Adrenal gland (tissue), 12 donors: ENCODE results near the gene MYOT. TPM values are rescaled to one million over a fixed set of nuclear protein-coding genes. Genes with fewer than 3 reads are reported as not detected.

Experiments used
- DNase-seq, 7 donors: peaks; one replicate each; pipeline ENCODE4 v3.0.0-alpha.2; 2019 to 2020
- H3K27ac ChIP-seq, 5 donors: fragments of 200-600 bp; sonication (generic) in 4 of 5; 1 replicate in 3 of 5; 2 replicates in 2 of 5; pipeline versions ENCODE4 v1.5.1 to v1.8.0; 2016 to 2020; ENCODE audit warnings: mild to moderate bottlenecking in 1 of 5
- H3K27me3 ChIP-seq: fragments of 200-600 bp; 2 replicates; pipeline ENCODE4 v1.8.0; 2021
- H3K36me3 ChIP-seq, 2 donors: fragments of 200-600 bp; replicated peaks in 1 of 2; 1 replicate in 1 of 2; 2 replicates in 1 of 2; pipeline versions ENCODE4 v1.5.1 to v1.8.0; 2018 to 2022
- H3K4me1 ChIP-seq, 2 donors: fragments of 200-600 bp; replicated peaks in 1 of 2; 1 replicate in 1 of 2; 2 replicates in 1 of 2; pipeline versions ENCODE4 v1.5.1 to v1.8.0; 2018 to 2021
- H3K4me3 ChIP-seq, 4 donors: fragments of 200-600 bp; sonication (generic) in 3 of 4; one replicate each; pipeline ENCODE4 v1.5.1; 2016 to 2018
- H3K9me3 ChIP-seq, 3 donors: fragments of 200-600 bp; sonication (generic) in 1 of 3; replicated peaks in 1 of 3; 1 replicate in 2 of 3; 2 replicates in 1 of 3; pipeline versions ENCODE4 v1.5.1 to v1.8.0; 2016 to 2021
- POLR2A ChIP-seq, 2 donors: fragments of 450-650 bp; IDR thresholded peaks; one replicate each; pipeline ENCODE4 v1.6.1; 2017; ENCODE audit warnings: antibody characterized with exemption in 2 of 2, mild to moderate bottlenecking in 2 of 2, moderate library complexity in 1 of 2
- WGBS, 4 donors: extraction: QIAGEN DNeasy Blood & Tissue Kit in 2 of 4; methylation state at CpG; one replicate each; pipeline versions ENCODE4 v1.1.5 to v1.1.7; 2013 to 2017; 5-methylcytosine and 5-hydroxymethylcytosine counted together
- intact Hi-C, 2 donors: fragments of 100-400 bp; cut with DNase I; formaldehyde crosslinking; loops; one replicate each; pipeline versions ENCODE4 v1.14.1 to v1.15.0; 2022 to 2023
- polyA plus RNA-seq, 3 donors: library from polyadenylated mRNA; stranded (reverse); fragments of 200-250 nt in 2 of 3; fragments of 350-450 nt in 1 of 3; fragmentation: Illumina TruSeq in 1 of 3; extraction: RNeasy Lipid Tissue Mini Kit (QIAGEN cat#74804) in 1 of 3; gene quantifications; one replicate each; pipeline ENCODE4 v1.2.3, GENCODE V29; 2013 to 2014
- total RNA-seq, 9 donors: library from RNA; depleted of rRNA in 4 of 9; stranded (reverse); fragments of >200 nt in 4 of 9; fragments of 120-200 nt in 1 of 9; fragmentation: NEBNext Ultra II Directional in 1 of 9; extraction: Animal tissue kit (Norgen Biotek cat#: 25700) in 1 of 9; gene quantifications; one replicate each; pipeline versions ENCODE4 v1.1.0 to v1.2.4, GENCODE V29; 2013 to 2023
- TF ChIP-seq, protein P1 (sequence below), 6 experiments: fragments of 450-650 bp in 4 of 6; fragments of 200-600 bp in 2 of 6; sonication (generic) in 1 of 6; IDR thresholded peaks; 1 replicate in 5 of 6; 2 replicates in 1 of 6; pipeline versions ENCODE4 v1.5.1 to v1.8.0; 2016 to 2021; ENCODE audit warnings: antibody characterized with exemption in 6 of 6, mild to moderate bottlenecking in 2 of 6, moderate library complexity in 1 of 6
- donor health status: healthy with polysubstance abuse.
- donor health status: Bipolar disorder and iron deficiency.
- donor health status: DM: yes; HTN: yes; CAD: no.
- donor health status: DM: no; HTN: no; CAD: no.
- donor health status: DM: no; HTN: no; CAD: no.
- donor health status: DM: yes; HTN: yes; CAD: no.

Gene MYOT
- total and polyA plus RNA-seq, 12 donors = 0.39 to 7.8 (median 0.95) TPM; not detected in 1

DNA sequence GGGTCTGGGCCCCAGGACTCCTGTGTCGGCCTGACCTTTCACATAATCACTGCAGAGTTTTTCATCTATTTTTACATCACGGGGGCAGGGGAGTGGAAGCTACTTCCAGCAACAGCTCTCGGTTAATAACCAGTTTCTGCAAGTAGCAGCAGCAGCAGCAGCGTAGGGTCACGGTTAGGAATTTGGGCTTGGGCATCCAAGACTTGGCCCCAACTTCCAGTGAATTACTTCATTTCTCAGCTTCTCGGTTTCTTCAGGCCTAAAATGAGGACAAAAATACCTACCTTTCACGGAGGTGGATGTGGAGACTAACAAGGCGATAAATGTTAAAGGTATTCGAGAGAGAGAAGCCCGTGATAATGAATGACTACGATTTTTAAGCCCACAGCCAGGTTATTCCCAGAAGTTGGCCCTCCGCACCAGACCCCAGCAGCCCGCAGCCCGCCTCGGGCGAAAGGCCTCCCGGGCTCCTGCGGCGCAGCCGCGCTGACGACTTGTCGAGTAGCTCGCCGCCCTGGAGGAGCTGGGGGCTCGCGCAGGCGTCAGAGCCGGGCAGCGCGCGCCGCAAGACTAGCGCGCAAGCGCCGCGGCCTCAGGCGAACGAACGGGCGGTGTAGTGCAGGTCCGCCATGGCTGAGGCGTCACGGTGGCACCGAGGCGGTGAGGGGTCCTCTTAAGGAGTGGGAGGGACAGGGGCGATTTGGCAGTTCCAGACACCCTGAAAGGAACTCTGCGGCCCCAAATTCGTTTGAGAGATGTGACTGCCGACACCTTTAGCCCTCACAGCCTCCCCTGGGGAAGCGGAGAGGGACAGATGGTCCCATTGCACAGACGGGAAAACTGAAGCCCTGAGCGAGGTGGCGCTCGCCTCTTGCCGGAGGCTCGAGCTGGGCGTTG is 21.5 kb downstream of the MYOT start, which contains the start of gene PKD2L2:
Gene PKD2L2, plus strand, starts transcription at position 595 of the 897 bp plus-strand sequence. Its CDS starts 35 bp downstream, at position 630.
- 10 to 22% (median 17%) methylated on average over 25 to 59 of the region's 59 CpGs for WGBS, 4 donors
- peak; percentile 88 to 94 (median 89) for DNase-seq
- intact Hi-C loops = no loop called here
- Histone ChIP-seq H3K4me1 (peaks cover 6 to 28% of the 10 kb centered on the region in 2 donors), H3K27ac (peak within 1 kb of the TSS; percentile 81 to 91 (median 89)), H3K4me3 (peak within 1 kb of the TSS; percentile 24 to 67 (median 58)), H3K36me3 (no peaks in the 10 kb centered on the region), H3K9me3 (no peaks in the 10 kb centered on the region), H3K27me3 (no peaks in the 10 kb centered on the region)
- TF ChIP-seq, protein P1, sequence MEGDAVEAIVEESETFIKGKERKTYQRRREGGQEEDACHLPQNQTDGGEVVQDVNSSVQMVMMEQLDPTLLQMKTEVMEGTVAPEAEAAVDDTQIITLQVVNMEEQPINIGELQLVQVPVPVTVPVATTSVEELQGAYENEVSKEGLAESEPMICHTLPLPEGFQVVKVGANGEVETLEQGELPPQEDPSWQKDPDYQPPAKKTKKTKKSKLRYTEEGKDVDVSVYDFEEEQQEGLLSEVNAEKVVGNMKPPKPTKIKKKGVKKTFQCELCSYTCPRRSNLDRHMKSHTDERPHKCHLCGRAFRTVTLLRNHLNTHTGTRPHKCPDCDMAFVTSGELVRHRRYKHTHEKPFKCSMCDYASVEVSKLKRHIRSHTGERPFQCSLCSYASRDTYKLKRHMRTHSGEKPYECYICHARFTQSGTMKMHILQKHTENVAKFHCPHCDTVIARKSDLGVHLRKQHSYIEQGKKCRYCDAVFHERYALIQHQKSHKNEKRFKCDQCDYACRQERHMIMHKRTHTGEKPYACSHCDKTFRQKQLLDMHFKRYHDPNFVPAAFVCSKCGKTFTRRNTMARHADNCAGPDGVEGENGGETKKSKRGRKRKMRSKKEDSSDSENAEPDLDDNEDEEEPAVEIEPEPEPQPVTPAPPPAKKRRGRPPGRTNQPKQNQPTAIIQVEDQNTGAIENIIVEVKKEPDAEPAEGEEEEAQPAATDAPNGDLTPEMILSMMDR (IDR thresholded peaks at IDR 0.05) = peak in 3 of 6 experiments; percentile 7 to 27 (median 17)
- TF ChIP-seq POLR2A (IDR thresholded peaks at IDR 0.05) = peak; percentile 78 to 92

DNA sequence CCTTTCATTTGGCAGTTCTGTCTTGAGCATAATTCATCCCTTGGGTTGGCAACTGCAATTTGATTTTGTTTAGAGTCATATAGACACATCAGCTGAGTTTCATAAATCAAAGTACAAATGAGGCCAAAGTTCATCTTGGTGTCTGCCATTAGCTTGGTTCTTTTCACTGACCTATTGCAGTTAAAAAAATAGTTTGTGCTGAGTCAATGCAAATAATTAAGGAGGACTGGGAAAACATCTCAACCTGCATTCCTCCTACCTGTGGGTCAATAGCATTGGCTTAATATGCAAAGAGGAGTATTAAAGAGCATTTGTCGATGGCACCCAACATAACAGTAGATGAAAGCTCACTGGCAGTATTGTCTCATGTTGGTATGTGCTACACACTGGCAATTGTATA is 23.2 kb downstream of the MYOT start:
- no peak overlapping the region for H3K27ac ChIP-seq
- H3K36me3 ChIP-seq = no peaks in the 10 kb centered on the region
- H3K4me1 ChIP-seq = peaks cover 6 to 28% of the 10 kb centered on the region in 2 donors
- TF ChIP-seq, protein P1 (IDR thresholded peaks at IDR 0.05) = no peak
- no peak for TF ChIP-seq POLR2A (IDR thresholded peaks at IDR 0.05)
- intact Hi-C loops = no loop called here
- no peak for DNase-seq
- H3K9me3 ChIP-seq = no peaks in the 10 kb centered on the region
- H3K27me3 ChIP-seq = no peaks in the 10 kb centered on the region
- H3K4me3 ChIP-seq = no peak overlapping the region
- WGBS, 4 donors = 86 to 100% (median 95%) methylated on average over 1 of the region's 1 CpG

DNA sequence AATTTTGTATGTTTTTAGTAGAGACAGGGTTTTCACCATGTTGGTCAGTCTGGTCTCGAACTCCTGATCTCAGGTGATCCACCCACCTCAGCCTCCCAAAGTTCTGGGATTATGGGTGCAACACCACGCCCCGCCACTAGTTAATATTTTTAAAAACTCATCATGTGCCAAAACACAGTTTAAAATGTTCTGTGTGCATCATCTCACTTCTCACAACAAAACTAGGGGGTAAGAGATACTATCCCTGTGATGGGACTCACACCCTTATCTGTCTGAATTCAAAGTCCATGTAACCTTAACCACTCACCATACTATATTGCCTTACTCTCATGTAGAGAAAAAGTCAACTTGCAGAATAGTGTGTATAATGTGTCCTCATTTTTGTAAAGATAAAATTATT is 24.2 kb downstream of the MYOT start:
- intact Hi-C loops = no loop called here

DNA sequence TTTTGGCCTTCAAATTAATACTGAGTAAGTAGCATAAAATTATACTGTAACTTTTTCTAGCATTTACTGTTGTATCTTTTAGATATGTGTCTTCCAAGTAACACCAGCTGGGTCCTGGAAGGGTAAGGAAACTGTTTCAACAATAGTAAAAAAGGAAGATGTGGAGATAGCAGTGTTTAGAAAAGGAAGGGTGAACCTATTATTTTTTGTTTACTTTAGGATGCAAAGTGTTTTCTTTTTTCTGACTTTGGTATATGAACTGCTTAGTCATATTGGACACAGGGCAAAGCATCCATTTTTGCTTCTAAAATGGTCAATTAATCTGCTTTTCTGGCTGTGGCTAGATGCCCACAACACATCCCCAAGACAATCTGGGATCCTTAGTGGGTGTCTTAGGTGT is 26.9 kb downstream of the MYOT start:
- H3K4me3 ChIP-seq = no peak overlapping the region
- intact Hi-C loops = no loop called here
- no peak for DNase-seq
- H3K27ac ChIP-seq = no peak overlapping the region
- no peaks in the 10 kb centered on the region for H3K36me3 ChIP-seq
- TF ChIP-seq, protein P1 (IDR thresholded peaks at IDR 0.05) = no peak
- no peak for TF ChIP-seq POLR2A (IDR thresholded peaks at IDR 0.05)
- no peaks in the 10 kb centered on the region for H3K27me3 ChIP-seq
- H3K9me3 ChIP-seq = no peaks in the 10 kb centered on the region
- peaks cover 1 to 4% of the 10 kb centered on the region in 2 donors for H3K4me1 ChIP-seq

More for the DNA sequence above, 24.2 kb downstream of the MYOT start:
- H3K36me3 ChIP-seq = no peaks in the 10 kb centered on the region
- 89 to 96% (median 90%) methylated on average over 3 of the region's 3 CpGs for WGBS, 4 donors
- H3K27me3 ChIP-seq = no peaks in the 10 kb centered on the region
- H3K4me1 ChIP-seq = peaks cover 6 to 21% of the 10 kb centered on the region in 2 donors
- H3K4me3 ChIP-seq = no peak overlapping the region
- no peak overlapping the region for H3K27ac ChIP-seq
- DNase-seq = no peak
- no peaks in the 10 kb centered on the region for H3K9me3 ChIP-seq
- TF ChIP-seq POLR2A (IDR thresholded peaks at IDR 0.05) = no peak
- TF ChIP-seq, protein P1 (IDR thresholded peaks at IDR 0.05) = peak in 3 of 6 experiments; percentile 9 to 27 (median 11)
